NCI-H2081 treated with DMSO at 0.1 percent for 48 hours (cell line): Measurements from ENCODE around the gene NEU4.
"Not testable (repeated sequence)": the region's sequence is repeated elsewhere in the genome, so short reads cannot be mapped to it uniquely, and the experiment has no call there.

Source experiments
- DNase-seq: peaks from one replicate; lab custom pipeline; 2025; lab: John Stamatoyannopoulos, UW

Gene NEU4

GRCh38 chr2:241814393-241814642, 5.3 kb downstream of the NEU4 start:
- DNase-seq: no peak

GRCh38 chr2:241814643-241815476, 5.9 kb downstream of the NEU4 start:
- DNase-seq: no peak

GRCh38 chr2:241815477-241816430, 6.8 kb downstream of the NEU4 start:
- no peak for DNase-seq

- DNase-seq: no peak
These were observed 7.6 kb downstream of the NEU4 start for GRCh38 chr2:241816431-241817121.

GRCh38 chr2:241817126-241817820, 8.3 kb downstream of the NEU4 start:
- no peak for DNase-seq

GRCh38 chr2:241817821-241818215, 8.8 kb downstream of the NEU4 start:
- not testable (repeated sequence) for DNase-seq

GRCh38 chr2:241818229-241818942, 9.4 kb downstream of the NEU4 start:
- no peak for DNase-seq

GRCh38 chr2:241818943-241819270, 9.9 kb downstream of the NEU4 start:
- DNase-seq: no peak

- not testable (repeated sequence) for DNase-seq
These were observed 11.1 kb downstream of the NEU4 start for GRCh38 chr2:241819947-241820624.

GRCh38 chr2:241820625-241821384, 11.8 kb downstream of the NEU4 start:
- no peak for DNase-seq

GRCh38 chr2:241821460-241822263, 12.7 kb downstream of the NEU4 start:
- no peak for DNase-seq

GRCh38 chr2:241822264-241822623, 13.3 kb downstream of the NEU4 start:
- DNase-seq: no peak

- DNase-seq: not testable (repeated sequence)
These were observed 14.8 kb downstream of the NEU4 start for GRCh38 chr2:241823531-241824437.

- DNase-seq: no peak
These were observed 18.4 kb downstream of the NEU4 start for GRCh38 chr2:241827394-241827793.

GRCh38 chr2:241833101-241833663, 24.2 kb downstream of the NEU4 start:
- DNase-seq: no peak

GRCh38 chr2:241833756-241834526, 24.9 kb downstream of the NEU4 start:
- DNase-seq: not testable (repeated sequence)
